Forelimb muscle (tissue), 1 donor: ENCODE results near the gene CDKN2A. TPM values are rescaled to one million over a fixed set of nuclear protein-coding genes. Genes with fewer than 3 reads are reported as not detected.

Experiments
- DNase-seq: peaks from one replicate; pipeline ENCODE4 v3.0.0-alpha.2; 2013; ENCODE audit warnings: low read depth
- polyA plus RNA-seq: library from polyadenylated mRNA; unstranded; fragments of 120-200 nt; gene quantifications from one replicate; pipeline ENCODE4 v1.2.1, GENCODE V29; 2013; ENCODE audit not compliant: insufficient read length

The CDKN2A gene
- polyA plus RNA-seq, 1 donor, result 0.30 TPM

- no peak for DNase-seq
Observed at GRCh38 chr9:21941337-21941995, 52.7 kb downstream of the CDKN2A start.

- DNase-seq, result no peak
Observed at GRCh38 chr9:21936161-21936560, 58.0 kb downstream of the CDKN2A start.

GRCh38 chr9:21935631-21936030, 58.6 kb downstream of the CDKN2A start:
- DNase-seq, result no peak

- DNase-seq, result no peak
Observed at GRCh38 chr9:21933865-21934264, 60.3 kb downstream of the CDKN2A start.

- no peak for DNase-seq
Observed at GRCh38 chr9:21933281-21933680, 60.9 kb downstream of the CDKN2A start.

GRCh38 chr9:21931428-21931827, 62.8 kb downstream of the CDKN2A start:
- DNase-seq, result no peak

- no peak for DNase-seq
Observed at GRCh38 chr9:21927752-21928151, 66.4 kb downstream of the CDKN2A start.

GRCh38 chr9:21923694-21924093, 70.5 kb downstream of the CDKN2A start:
- no peak for DNase-seq

- DNase-seq, result no peak
Observed at GRCh38 chr9:21919377-21920362, 74.5 kb downstream of the CDKN2A start.

Other genes with a start within 250 kb of the CDKN2A start
- 23.5 TPM for gene MTAP, start 191.8 kb downstream of the CDKN2A start, polyA plus RNA-seq
- gene CDKN2B-AS1, start 399 bp upstream of the CDKN2A start, polyA plus RNA-seq, result 0.15 TPM
- gene CDKN2B, start 14.9 kb upstream of the CDKN2A start, polyA plus RNA-seq, result 0.25 TPM